GM19468 (cell line): ENCODE results near the gene FAM131B.

ENCODE experiments used
- ATAC-seq: cut with Tn5 transposase; IDR thresholded peaks from one replicate; pipeline ENCODE4 v1.9.1; 2021; ENCODE audit warnings: mild to moderate bottlenecking, moderate library complexity, moderate number of reproducible peaks; ENCODE audit not compliant: unreplicated experiment; ENCODE audit errors: extremely low read depth

FAM131B gene

DNA sequence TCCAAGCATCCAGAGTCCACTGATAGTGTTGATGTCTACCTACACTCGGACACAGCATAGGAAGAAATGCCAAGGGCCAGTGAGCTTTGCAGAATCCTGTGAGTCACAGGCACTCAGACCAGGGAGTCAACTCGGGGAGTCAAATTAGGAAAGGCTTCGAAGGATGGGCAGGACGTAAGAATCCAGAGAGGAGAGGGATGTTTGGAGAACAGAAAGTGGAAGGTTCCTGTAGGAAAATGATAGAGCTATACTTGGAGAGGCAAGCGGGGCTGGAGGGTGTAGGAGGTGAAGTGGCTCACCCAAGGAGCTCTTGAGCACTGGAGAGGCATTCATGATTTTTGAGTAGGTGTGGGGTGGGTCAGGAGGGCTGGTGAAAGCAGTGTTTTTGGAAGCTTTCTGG is 21.6 kb upstream of the FAM131B start:
- no peak for ATAC-seq

DNA sequence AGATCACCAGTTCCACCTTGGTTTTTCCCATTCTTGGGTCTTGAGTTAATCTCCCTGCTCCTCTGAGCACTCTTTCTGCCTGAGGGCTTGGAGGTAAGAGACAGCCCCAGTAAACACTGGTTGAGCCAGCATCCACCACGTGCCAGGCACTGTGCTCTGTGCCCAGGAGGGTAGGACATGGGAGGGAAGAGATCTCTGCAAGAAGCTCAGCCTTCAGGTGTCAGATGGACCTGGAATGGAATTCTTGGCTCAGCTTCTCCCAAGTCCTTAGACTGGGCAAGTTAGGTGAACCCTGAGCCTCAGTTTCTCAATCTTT is 21.1 kb upstream of the FAM131B start:
- no peak for ATAC-seq

DNA sequence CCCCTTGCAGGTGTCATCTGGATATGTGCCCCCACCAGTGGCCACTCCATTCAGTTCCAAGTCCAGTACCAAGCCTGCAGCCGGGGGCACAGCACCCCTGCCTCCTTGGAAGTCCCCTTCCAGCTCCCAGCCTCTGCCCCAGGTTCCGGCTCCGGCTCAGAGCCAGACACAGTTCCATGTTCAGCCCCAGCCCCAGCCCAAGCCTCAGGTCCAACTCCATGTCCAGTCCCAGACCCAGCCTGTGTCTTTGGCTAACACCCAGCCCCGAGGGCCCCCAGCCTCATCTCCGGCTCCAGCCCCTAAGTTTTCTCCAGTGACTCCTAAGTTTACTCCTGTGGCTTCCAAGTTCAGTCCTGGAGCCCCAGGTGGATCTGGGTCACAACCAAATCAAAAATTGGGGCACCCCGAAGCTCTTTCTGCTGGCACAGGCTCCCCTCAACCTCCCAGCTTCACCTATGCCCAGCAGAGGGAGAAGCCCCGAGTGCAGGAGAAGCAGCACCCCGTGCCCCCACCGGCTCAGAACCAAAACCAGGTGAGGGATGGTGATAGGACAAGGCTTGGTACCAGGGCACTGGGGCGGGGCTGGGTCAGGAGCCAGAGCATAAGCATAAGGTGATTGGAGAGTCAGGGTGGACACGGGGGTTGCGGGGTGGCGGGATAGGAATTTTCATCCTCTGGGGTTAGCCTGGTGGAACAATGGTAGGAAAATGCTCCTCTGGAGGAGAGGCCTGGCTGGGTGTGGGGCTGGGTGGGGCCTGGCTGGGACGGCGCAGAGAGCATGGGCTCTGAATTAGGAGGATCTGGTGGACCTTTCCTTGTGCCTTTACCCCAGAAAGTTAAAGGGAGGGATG is 20.5 kb upstream of the FAM131B start:
- ATAC-seq, result no peak

DNA sequence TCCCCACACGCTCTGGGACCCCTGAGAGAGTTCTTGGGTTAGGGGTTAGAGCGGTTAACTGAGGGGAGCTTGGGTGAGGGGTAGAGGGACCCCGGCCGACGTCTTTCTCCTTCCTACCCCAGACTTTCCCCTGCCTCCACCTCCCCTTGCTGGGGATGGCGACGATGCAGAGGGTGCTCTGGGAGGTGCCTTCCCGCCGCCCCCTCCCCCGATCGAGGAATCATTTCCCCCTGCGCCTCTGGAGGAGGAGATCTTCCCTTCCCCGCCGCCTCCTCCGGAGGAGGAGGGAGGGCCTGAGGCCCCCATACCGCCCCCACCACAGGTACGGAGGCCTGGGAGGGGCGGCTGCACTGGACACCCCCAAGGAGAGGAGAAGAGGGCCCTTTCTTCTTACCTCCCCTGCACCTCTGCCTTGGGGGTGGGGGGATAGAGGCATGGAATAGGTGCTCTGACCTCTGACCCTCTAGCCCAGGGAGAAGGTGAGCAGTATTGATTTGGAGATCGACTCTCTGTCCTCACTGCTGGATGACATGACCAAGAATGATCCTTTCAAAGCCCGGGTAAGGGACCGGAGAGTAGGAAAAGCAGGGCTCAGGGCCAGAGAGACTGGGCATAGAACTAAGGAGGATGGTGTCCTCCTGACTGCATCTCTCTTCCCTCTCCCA is 19.7 kb upstream of the FAM131B start:
- ATAC-seq, result no peak

DNA sequence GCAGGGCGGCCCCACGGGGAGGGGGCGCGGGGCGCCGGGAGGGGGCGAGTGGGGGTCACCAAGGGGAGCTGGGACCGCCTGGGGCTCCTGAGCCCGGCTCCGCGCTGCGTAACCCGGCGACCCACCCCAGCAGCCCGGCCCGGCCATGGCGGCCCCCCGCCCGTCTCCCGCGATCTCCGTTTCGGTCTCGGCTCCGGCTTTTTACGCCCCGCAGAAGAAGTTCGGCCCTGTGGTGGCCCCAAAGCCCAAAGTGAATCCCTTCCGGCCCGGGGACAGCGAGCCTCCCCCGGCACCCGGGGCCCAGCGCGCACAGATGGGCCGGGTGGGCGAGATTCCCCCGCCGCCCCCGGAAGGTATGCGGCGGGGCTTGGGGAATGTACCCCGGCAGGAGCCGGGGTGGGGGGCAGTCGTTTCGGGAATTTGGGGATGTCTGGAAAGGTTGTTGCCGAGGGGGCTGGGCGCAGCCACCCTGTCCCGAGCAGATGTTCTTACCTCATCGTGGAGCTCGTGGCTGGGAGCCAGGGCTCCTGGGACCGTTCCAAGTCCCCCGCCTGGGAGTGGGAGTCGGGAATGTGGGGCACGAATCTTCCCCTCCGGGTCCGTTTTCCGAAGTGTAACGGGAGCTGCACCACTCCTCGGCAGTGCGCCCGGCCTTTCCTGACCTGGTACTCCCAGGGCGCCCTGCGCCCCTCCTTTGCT is 19.1 kb upstream of the FAM131B start:
- no peak for ATAC-seq

DNA sequence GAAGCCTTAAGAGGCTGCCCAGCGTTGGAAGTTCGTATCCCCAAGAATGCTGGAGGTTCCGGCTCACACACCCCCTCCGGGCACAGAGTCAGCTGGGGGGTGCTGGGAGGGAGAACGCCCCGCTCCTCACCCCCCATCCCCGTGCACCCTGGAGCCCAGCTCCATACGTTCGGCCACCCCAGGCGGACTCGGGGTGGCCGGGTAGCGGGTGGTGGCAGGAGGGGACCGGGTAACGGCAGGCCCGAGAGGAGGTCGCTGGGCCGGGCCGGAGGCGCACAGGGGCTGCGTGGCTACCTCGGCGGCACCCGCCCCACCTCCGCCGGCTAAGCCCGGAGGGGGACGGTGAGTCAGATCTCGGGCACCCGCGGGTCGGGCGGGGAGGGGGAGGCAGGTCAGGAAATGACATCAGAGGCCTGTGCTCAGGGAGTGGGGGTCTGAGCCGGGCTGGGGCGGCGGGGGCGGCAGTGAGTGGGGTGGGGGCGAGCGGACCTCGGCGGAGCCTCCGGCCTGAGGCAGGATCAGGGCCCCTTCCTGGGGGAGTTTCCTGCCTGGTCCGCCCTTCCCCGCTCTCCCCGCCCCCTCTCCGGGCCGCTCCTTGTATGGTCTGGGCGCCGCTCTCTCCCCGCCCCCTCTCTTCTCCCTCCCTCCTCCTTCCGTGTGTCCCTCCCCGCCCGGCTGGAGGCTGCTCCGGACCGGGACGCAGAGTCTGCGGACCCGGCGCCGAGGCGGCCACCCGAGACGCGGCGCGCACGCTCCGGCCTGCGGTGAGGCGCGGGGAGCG is 18.3 kb upstream of the FAM131B start, which contains the start of gene ZYX:
Gene ZYX, plus strand, starts transcription at position 700 of the 781 bp plus-strand sequence. CDS start 227 bp downstream, outside the sequence.
- ATAC-seq, result peak; percentile 56

DNA sequence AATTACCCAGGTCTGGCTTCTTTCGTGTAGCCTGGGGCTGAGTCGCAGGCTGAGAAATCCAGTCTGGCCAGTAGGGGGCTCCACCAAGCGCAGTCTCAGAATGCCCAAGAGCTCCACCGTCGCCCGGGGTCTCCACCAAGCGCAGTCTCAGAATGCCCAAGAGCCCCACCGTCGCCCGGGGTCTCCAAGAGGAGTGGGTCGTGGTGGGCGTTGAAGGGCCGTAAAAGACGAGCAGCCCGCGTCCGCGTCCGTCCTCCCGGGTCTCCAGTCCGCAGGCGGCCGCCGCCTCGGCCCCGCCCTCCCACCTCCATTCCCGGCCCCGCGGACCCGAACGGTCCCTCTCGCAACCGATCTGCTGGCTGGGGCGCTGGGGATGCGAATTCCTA is 17.7 kb upstream of the FAM131B start:
- ATAC-seq, result peak; percentile 29

DNA sequence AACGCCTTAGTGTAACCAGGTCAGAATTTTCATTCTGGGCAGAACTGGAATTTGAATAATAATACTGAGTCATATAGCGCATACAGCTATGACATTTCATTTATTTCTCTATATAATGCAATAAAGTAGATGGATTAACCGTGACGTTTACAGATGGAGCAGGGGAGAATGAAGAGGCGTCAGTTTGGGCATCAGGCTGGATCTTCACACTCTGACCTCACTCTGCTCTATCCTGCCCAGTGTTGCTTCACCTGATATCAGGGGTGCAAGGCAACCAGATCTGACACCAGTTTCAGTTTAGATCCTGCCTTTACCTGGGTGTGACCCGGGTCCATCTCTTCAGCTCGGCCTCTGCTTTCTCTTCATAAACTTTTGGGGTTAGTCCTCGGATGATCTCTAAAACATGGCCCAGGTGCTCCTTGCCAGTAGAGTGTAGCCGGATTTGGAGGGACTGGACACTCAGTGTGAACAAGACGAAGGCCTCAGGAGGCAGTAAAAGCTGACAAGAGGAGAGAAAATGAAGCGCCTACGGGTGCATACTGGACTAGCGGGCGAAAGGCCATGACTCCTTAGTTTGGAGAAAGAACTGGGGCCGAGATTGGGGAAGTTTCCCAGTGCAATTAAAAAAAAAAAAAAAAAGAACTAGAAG is 17.2 kb upstream of the FAM131B start:
- no peak for ATAC-seq

DNA sequence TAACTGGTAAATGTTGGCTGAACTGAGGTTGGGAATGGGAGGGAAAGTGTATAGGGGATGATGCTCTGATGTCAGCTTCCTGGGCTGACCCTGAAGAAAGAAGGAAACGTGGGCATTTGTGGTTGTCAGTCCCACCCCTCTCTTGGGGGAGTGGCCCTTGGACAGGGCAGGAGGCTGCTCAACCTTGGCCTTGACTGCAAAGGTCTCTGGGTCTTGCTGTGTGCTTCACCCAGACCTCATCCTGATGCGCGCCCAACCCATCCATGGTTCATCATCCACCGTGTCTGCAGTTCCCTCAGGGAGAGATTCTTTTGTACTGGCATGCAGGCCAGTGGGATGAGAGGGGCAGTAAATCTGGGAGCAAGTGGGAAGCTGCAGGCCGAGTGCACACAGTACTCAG is 13.9 kb upstream of the FAM131B start:
- no peak for ATAC-seq

DNA sequence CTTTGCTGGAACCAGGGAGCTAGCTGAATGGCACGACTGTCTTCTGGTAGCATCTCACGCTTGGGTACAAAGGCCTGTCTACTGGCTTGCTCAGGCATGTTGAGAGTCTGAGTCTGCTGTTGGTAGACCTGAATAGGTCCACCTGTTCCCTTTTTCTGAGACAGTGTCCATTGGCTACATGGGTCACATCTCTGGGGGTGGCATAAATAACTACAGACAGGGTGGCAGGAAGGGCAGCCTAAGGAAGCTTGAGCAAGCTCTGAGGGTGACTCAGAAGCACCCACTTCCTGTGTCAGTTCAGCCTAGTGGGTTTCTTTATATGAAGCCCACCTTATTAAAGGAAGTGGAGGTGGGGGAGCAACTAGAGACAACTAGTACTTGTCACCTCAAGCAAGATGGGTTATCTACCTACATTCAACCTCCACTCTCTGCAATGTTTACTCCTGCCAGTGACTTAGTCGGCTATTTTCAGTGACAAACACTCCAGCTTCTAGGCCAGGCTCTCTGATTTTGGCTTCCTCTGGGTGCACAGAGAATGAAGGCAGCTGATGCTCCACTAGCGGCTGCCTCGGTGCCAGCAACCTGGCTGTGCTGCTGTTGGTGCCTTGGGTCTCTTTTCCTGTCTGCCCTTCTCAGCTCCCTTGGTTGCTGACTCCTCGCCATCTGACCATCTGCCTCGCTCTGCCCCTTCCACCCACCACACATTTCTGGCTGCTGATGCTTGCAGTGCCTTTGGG is 13.0 kb upstream of the FAM131B start:
- ATAC-seq, result no peak

DNA sequence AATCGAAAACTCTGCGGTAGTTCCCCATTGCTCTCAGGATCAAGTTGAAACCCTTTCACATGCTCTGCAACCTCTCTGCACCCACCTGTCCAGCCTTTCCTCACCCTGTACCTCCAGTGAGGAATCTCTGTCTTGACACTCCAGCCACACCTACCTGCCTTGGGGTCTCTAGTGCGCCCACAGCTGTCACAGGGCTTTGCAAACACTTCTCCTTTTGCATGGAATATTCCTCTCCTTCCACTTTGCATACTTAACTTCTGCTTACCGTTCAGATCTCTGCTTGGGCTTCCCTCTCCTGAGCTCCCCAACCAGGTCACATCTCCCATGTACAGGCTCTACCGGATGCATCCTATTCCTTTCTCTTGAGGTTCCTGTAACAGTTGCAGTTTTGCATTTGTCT is 12.0 kb upstream of the FAM131B start:
- ATAC-seq, result no peak

DNA sequence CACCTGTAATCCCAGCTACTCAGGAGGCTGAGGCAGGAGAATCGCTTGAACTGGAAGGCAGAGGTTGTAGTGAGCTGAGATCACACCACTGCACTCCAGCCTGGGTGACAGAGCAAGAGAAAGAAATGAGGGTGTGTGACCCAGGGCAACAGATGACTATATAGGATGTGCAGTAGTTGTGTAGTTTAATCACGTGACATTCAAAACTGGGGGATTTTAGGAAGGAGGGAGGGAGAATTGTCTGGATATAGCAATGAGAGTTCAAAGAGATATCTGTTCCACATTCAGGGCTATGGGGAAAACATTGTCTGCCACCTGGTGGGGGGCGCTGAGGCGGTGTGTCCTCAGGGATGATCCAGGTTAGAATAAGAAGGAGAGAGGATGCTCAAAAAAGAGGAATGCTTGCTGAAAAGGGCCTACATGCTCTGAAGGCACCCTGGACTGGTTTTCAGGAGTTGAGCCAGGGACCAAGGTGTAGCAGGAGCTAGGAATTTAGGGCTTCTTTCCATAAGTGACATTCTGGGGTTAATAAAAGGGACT is 10.8 kb upstream of the FAM131B start:
- no peak for ATAC-seq

DNA sequence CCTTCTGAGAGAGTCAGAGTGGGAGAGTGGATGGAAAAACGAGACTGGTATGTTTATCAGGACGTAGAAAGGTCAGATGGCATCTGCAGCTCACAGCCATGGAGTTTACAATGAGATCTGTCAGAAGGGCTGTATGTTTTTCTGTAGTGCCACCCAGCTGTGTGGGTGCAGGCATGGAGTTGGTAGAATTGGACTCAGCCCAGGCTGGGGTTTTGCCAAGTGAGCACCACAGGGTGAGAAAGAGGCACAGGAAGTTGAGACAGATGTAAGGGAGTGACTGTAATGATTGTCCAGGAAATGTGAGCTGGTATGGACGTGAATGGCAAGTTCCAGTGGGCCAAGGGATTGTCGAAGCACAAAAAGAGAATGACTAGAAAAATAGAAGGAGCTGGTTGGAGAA is 9.6 kb upstream of the FAM131B start:
- ATAC-seq, result no peak

DNA sequence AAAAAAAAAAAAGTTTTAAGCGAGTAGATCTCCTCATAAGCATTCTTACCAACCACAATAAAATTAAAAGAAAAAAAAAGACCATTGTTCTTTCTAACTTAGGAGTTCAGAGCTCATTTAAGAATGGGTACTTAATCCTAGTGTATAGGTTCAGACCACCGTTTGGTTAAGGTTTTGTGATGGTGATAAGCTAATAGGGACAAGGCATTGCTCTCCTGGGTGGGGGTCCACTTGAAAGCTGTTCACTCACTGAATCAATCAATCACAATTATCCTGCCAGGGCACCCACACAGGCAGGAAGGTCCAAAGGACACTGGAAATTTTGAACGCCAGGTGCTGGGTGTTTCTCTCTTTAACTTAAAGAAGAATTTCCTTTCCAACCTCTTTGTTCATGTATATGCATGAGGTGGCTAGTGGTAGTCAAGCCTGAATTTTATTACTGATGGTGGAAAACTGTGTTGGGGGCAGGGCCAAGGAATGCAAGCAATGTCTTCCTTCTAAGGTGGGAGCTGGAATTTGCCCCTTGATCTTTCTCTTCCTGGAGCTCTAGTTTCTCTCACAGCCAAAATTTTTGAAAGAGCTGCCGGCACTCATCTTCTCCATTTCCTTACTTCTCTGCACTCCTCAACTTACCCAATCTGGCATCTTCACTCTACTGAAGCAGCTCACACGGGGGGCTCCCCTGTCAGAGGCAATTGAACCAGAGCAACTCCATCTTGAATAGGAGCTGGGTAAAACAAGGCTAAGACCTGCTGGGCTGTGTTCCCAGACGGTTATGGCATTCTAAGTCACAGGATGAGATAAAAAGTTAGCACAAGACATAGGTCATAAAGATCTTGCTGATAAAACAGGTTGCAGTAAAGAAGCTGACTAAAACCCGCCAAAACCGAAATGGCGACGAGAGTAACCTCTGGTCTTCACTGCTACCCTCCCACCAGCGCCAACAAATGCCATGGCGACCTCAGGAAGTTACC is 7.5 kb upstream of the FAM131B start:
- ATAC-seq, result no peak

DNA sequence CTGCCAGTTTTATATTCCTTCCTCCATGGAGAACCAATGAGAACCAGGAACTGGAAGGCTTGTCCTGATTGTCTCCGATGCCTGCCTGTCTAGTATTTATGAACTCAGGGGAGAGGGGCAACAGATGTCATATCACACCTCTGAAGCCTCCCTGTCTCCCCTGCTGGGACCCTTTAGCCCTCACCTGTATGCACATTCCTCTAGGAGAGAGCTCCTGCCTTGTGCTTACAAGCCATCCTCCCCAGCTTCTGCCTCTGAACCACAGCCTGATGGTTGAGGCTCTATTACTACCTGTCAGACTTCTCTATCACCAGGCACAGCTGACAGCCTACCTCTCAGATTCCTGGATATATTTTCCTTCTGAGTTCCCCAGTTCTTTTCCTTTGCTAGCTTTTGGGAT is 5.9 kb upstream of the FAM131B start:
- no peak for ATAC-seq

DNA sequence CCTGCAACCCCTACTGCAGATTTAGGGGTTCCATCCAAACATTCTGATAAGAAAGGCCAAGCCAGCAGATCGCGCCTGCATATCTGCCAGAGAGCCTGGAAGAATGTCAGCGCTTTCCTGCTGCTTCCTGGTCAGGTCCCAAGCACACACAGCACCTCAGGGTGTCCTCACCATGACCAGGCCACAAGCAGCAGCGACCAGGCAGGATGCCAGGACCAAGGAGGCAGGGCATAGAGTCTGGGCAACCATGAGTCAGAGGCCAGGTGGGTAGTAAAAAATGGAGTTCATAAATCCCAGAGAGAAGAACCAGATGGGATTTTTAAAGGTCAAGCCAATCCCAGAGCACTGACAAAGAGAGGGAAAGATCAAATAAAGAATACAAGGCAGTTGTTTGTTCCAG is 5.5 kb upstream of the FAM131B start:
- no peak for ATAC-seq

DNA sequence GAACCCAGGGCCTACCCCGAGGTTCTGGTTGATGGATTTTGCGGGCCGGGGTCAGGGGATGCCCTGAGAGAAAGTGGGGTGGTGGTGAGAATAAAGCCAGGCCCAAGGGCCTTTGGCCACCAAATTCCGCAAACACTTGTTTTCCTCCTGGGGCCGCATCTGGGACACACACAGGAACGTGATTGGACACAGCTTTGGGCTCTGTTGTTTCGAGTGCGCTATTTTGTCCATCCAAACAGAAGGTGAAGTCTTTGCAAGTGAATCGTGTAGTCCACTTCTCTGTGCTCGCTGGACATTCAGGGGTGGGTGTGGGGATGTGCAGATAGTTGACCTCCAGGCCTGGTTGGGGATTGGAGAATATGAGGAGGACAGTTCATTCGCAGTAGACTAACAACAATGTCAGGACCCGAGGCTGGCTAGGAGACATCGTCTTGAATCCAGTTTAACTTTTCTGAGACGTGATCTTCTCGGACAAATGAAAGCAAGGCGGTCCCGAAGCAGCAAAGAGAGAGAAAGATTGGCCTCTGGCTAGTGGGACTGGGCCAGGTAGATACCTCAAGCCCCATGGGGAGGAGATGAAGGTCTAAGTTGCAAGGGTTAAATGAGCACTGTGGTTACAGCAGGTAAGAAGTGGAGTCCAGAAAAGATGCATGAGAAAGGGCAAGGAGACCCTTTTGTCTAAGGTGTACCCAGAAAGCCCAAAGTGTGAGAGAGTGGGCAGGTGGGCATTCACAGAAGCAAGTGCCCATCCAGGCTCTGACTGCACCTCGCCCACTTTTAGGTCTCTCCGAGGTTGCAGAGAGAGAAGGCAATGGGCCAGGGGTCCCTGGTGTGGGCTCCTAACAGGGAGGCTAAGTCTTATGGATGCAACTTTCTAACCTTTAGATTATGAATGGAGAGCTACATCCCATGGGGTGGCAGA is 764 bp upstream of the FAM131B start:
- ATAC-seq, result no peak
